Cerebellar nuclear complex (tissue), 1 donor: ENCODE results near the gene SLC7A1.

Experiments
- DNase-seq, 2 experiments: peaks; one replicate each; lab custom pipeline; 2025; lab: John Stamatoyannopoulos, UW

The SLC7A1 gene

GRCh38 chr13:29510651-29511084 lies 84.8 kb downstream of the SLC7A1 start:
- no peak for DNase-seq

- no peak for DNase-seq
Measured at GRCh38 chr13:29509999-29510589, 85.4 kb downstream of the SLC7A1 start.

- no peak for DNase-seq
Measured at GRCh38 chr13:29508876-29509252, 86.6 kb downstream of the SLC7A1 start.

- DNase-seq = peak; percentile 29 to 74
Measured at GRCh38 chr13:29508130-29508875, 87.2 kb downstream of the SLC7A1 start.

GRCh38 chr13:29507356-29507755 lies 88.1 kb downstream of the SLC7A1 start:
- no peak for DNase-seq

- DNase-seq = no peak
Measured at GRCh38 chr13:29505950-29506349, 89.5 kb downstream of the SLC7A1 start.

- DNase-seq = no peak
Measured at GRCh38 chr13:29505511-29505910, 90.0 kb downstream of the SLC7A1 start.

GRCh38 chr13:29504691-29505090 lies 90.8 kb downstream of the SLC7A1 start:
- DNase-seq = no peak

- no peak for DNase-seq
Measured at GRCh38 chr13:29503041-29503837, 92.2 kb downstream of the SLC7A1 start.

GRCh38 chr13:29502391-29503008 lies 93.0 kb downstream of the SLC7A1 start:
- DNase-seq = no peak

- no peak for DNase-seq
Measured at GRCh38 chr13:29501674-29502073, 93.8 kb downstream of the SLC7A1 start.

GRCh38 chr13:29500386-29500785 lies 95.1 kb downstream of the SLC7A1 start:
- no peak for DNase-seq

GRCh38 chr13:29499506-29500165 lies 95.9 kb downstream of the SLC7A1 start:
- no peak for DNase-seq

- no peak for DNase-seq
Measured at GRCh38 chr13:29498426-29499040, 97.0 kb downstream of the SLC7A1 start.

- DNase-seq = no peak
Measured at GRCh38 chr13:29497137-29497654, 98.3 kb downstream of the SLC7A1 start.

GRCh38 chr13:29496241-29496712 lies 99.2 kb downstream of the SLC7A1 start:
- peak in 1 of 2 experiments; percentile 46 for DNase-seq

- DNase-seq = no peak
Measured at GRCh38 chr13:29494520-29494919, 101.0 kb downstream of the SLC7A1 start.

GRCh38 chr13:29493796-29494195 lies 101.7 kb downstream of the SLC7A1 start:
- no peak for DNase-seq

- no peak for DNase-seq
Measured at GRCh38 chr13:29491248-29491647, 104.2 kb downstream of the SLC7A1 start.

GRCh38 chr13:29490561-29490885 lies 105.0 kb downstream of the SLC7A1 start:
- no peak for DNase-seq
